22Rv1 (cell line): ENCODE results near the gene LARP4B.

Experiments
- H3K27ac ChIP-seq: fragments of 450-650 bp; 2 replicates; pipeline ENCODE4 v1.5.1; 2017
- CTCF ChIP-seq: fragments of 450-650 bp; IDR thresholded peaks from 2 replicates; pipeline ENCODE4 v1.5.1; 2017; ENCODE audit warnings: mild to moderate bottlenecking
- ZFX ChIP-seq: fragments of 450-650 bp; IDR thresholded peaks from 2 replicates; pipeline ENCODE4 v1.6.1; 2017; ENCODE audit warnings: antibody characterized with exemption, borderline replicate concordance

Gene LARP4B

DNA sequence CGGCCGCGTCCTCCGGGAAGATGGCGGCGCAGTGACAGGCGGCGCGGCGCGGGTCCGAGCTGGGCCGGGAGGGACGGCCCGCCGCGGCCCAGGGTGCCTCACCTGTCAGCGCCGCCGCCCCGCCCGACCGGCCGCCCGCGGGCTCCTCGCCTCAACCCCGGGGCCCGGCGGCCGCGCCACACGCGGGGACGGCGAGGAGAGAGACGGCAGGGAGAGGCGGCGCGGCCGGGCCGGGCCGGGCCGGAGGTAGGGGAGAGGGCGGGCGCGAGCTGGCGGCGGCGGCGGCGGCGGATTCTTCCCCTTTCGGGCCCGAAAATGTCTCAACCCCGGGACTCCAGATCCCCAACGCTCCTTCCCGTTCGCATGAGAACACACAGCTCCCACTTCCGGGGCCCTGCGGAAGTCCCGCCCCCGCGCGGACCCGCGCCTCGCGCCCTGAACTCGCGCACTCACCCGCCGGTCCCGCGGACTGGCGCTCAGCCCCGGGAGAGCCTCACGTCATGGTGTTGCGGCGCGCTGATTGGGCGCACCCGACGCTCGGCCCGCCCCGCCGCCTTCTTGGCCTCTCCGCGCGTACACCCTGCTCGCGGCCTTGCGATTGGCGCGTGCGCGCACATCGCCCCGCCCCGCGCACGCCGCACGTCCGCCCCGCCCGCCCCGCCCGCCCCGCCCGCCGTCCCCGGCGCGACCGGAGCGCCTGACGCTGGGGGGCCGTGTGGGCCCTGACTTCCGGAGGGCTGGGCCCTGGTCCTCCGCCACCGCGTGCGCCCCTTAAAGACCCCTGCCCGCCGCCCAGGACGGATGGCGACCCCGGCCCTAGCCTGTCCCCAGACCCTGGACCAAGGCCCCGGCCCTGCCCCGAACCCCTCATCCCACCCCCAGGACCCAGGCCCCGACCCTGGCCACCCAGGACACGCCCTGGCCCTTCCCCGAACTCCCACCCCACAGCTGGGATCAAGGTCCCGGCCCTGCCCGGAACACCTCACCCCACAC, at the start of gene LARP4B:
LARP4B (minus strand) TSS at position 380 of the 993 bp plus-strand sequence. CDS start 45,984 bp downstream, outside the sequence.
- H3K27ac ChIP-seq, result peak within 1 kb of the TSS; percentile 97
- TF ChIP-seq CTCF (no peak), ZFX (no peak)

GRCh38 chr10:980468-981093, 49.1 kb upstream of the LARP4B start:
- TF ChIP-seq CTCF (no peak), ZFX (no peak)
- H3K27ac ChIP-seq, result no peak overlapping the region

GRCh38 chr10:978826-979421, 47.4 kb upstream of the LARP4B start:
- H3K27ac ChIP-seq, result no peak overlapping the region
- no peak for TF ChIP-seq ZFX
- no peak for TF ChIP-seq CTCF

DNA sequence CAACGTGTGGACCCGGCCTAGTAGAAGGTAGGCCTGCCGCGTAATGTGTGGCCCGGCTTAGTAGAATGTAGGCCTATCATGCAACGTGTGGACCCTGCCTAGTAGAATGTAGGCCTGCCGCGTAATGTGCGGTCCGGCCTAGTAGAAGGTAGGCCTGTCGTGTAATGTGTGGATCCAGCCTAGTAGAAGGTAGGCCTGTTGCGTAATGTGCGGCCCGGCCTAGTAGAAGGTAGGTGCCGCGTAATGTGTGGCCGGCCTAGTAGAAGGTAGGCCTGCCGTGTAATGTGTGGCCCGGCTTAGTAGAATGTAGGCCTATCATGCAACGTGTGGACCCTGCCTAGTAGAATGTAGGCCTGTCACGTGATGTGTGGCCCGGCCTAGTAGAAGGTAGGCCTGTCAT, 44.8 kb upstream of the LARP4B start:
- no peak for TF ChIP-seq ZFX
- TF ChIP-seq CTCF, result no peak
- H3K27ac ChIP-seq, result no peak overlapping the region

DNA sequence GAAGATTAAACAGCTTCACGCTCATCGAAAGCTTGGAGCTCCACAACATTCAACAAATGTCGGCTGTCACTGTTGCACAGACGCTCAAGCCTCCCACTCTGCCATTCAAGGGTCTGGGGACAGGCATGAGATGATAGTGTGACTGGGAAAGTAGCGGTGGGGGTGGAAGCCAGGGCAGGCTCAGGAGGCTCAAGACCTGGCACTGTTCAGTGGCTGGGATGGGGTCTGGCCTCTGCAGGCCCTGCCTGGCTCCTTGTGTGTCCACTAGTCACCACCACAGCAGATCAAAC, 43.2 kb upstream of the LARP4B start:
- TF ChIP-seq CTCF (no peak), ZFX (no peak)
- no peak overlapping the region for H3K27ac ChIP-seq

- no peak overlapping the region for H3K27ac ChIP-seq
- no peak for TF ChIP-seq CTCF
- no peak for TF ChIP-seq ZFX
Observed at GRCh38 chr10:974038-974784, 42.7 kb upstream of the LARP4B start.
